H1 (cell line): ENCODE measurements around the gene CYLD. TPM values are rescaled to one million over a fixed set of nuclear protein-coding genes. Genes with fewer than 3 reads are reported as not detected.

Experiments
- CEBPB ChIP-seq: IDR thresholded peaks from 2 replicates; pipeline ENCODE4 v1.6.1; 2012; ENCODE audit warnings: low read depth, low read length
- JUN ChIP-seq: IDR thresholded peaks from 2 replicates; pipeline ENCODE4 v1.6.1; 2011; ENCODE audit warnings: low read depth, mild to moderate bottlenecking, improper control_type of control experiment, low read length
- POLR2AphosphoS5 ChIP-seq: IDR thresholded peaks from 2 replicates; pipeline ENCODE4 v1.6.1; 2011; ENCODE audit warnings: low read depth, low read length
- RBBP5 ChIP-seq: IDR thresholded peaks from 2 replicates; pipeline ENCODE4 v1.7.1; 2012; ENCODE audit warnings: low read depth, mild to moderate bottlenecking, inconsistent platforms, low read length, moderate library complexity, borderline replicate concordance
- YY1 ChIP-seq: IDR thresholded peaks from 2 replicates; pipeline ENCODE4 v1.6.1; 2011; ENCODE audit warnings: low read depth, mild to moderate bottlenecking, low read length
- polyA plus RNA-seq, 7 experiments: library from polyadenylated mRNA; depleted of rRNA in 3 of 7; stranded (reverse) in 5 of 7; unstranded in 2 of 7; fragments of >200 nt in 5 of 7; fragments of 200-250 nt in 2 of 7; gene quantifications; 1 replicate in 5 of 7; 2 replicates in 1 of 7; 4 replicates in 1 of 7; pipeline versions ENCODE4 v1.2.1 to v1.2.3, GENCODE V29; 2011 to 2013; ENCODE audit warnings: missing spikeins in 2 of 7, mixed read lengths in 2 of 7
- total RNA-seq: library from RNA; stranded (reverse); fragmentation: NEBNext Ultra II Directional; extraction: Animal tissue kit (Norgen Biotek cat#: 25700); gene quantifications from 2 replicates; pipeline ENCODE4 v1.2.1, GENCODE V29; 2021
- TF ChIP-seq, protein P1 (sequence below): IDR thresholded peaks from 2 replicates; pipeline ENCODE4 v1.6.1; 2012; ENCODE audit warnings: inconsistent platforms

Gene CYLD
- total and polyA plus RNA-seq, 2 of the 8 experiments (the other 6 are each of a cell fraction or from before 2014, with no cell fraction given) = 3.7 to 18.8 TPM

DNA sequence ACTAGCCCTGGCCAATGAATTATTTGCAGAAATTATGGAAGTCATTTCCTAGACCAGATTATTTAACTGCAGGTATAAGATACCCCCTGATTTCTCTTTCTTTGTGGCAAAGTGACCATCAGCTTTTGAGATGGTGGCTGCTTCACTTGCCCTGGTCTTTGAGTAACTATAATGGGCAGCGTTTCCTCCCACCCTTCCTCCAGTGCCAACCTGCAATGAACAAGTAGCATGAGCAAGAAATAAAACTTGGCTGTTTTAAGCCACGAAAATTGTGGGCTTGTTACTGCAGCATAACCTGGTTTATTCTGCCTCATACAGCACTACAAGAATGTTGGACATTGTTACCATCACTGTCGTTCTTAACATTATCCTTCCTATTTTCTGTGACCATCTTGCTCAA is 105.3 kb downstream of the CYLD start (continued):
- TF ChIP-seq POLR2AphosphoS5 = no peak
- TF ChIP-seq, protein P1, sequence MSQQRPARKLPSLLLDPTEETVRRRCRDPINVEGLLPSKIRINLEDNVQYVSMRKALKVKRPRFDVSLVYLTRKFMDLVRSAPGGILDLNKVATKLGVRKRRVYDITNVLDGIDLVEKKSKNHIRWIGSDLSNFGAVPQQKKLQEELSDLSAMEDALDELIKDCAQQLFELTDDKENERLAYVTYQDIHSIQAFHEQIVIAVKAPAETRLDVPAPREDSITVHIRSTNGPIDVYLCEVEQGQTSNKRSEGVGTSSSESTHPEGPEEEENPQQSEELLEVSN = no peak
- no peak for TF ChIP-seq YY1
- TF ChIP-seq RBBP5 = no peak
- TF ChIP-seq JUN = no peak
- TF ChIP-seq CEBPB = no peak
